ENCODE measurements around the gene FARSA. TPM values are rescaled to one million over a fixed set of nuclear protein-coding genes. Genes with fewer than 3 reads are reported as not detected.
A peak's percentile ranks its signal among the peaks of the same experiment; 100 is the strongest.

The FARSA gene
- total and polyA plus RNA-seq, 2 of the 8 experiments (the other 6 are each of a cell fraction or from before 2014, with no cell fraction given): 61.0 to 103 TPM

DNA sequence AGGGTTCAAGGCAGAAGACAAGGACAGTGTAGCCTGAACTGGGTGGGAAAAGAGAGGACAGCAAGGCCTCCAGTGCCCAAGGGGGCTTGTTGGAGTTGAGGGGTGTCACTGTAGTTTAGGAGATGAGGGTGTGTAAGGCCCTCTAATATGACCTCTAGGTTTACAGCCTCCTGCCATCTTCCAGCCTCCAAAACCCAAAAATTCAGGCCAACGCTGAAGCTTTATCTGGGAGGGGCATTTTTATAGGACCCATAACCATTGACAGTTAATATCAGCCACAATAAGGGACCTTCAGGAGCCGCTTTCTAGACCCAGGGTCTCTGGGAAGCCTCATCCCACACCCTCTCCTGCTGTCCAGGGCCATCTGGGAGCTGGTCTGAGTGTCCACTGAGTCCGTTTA lies 49.3 kb downstream of the FARSA start:
- FAIRE-seq (no peak), DNase-seq (ENCODE audit: low read depth in 1 of 2, low spot score in 2 of 2) (no peak)
- Histone ChIP-seq H3K9ac (replicated peaks in 1 of 4; ENCODE audit: extremely low read depth in 1 of 4, low read depth in 3 of 4, low read length in 3 of 4) (no peak overlapping the region), H3K9me3 (ENCODE audit: insufficient read depth in 2 of 2, low read depth in 1 of 2, low read length in 1 of 2) (no peaks in the 10 kb centered on the region; a peak in 2 of 4 replicates), H4K20me1 (replicated peaks in 1 of 2; ENCODE audit: control insufficient read depth in 1 of 2, insufficient read depth in 2 of 2, low read length in 2 of 2) (no peaks in the 10 kb centered on the region), H4K5ac (ENCODE audit: insufficient read length, low read depth, low read length) (peak overlapping the region; percentile 59), H3K14ac (ENCODE audit: insufficient read length) (no peak overlapping the region), H3K79me2 (ENCODE audit: control insufficient read depth in 1 of 2, insufficient read depth in 2 of 2, low read length in 2 of 2) (no peaks in the 10 kb centered on the region), H3K27ac (ENCODE audit: low read depth, low read length) (no peak overlapping the region), H4K8ac (ENCODE audit: extremely low read depth, insufficient read depth, low read length) (peak overlapping the region; percentile 90; the same call in 1 of the 2 replicates), H3K79me1 (ENCODE audit: low read depth, low read length) (no peaks in the 10 kb centered on the region), H2BK20ac (ENCODE audit: low read length) (peak overlapping the region; percentile 66; the same call in 1 of the 2 replicates), H3K36me3 (ENCODE audit: control insufficient read depth in 2 of 4, insufficient read depth in 4 of 4, low read length in 3 of 4) (no peaks in the 10 kb centered on the region), H3K4me2 (ENCODE audit: insufficient read depth in 1 of 2, low read depth in 2 of 2, low read length in 2 of 2) (peak overlapping the region; percentile 75 to 97; a peak in 3 of 4 replicates), H2AK5ac (ENCODE audit: low read depth, low read length) (peak overlapping the region; percentile 6; the same call in 1 of the 2 replicates), H3K56ac (replicated peaks; ENCODE audit: insufficient read length, low read depth, low read length) (no peak overlapping the region), H3K4ac (replicated peaks; ENCODE audit: insufficient read length, low read depth, low read length) (peak overlapping the region; percentile 99), H3K18ac (ENCODE audit: extremely low read depth, low read length) (peak overlapping the region; percentile 60; the same call in 1 of the 2 replicates), H2BK5ac (ENCODE audit: low read depth, low read length) (no peak overlapping the region), H2AFZ (ENCODE audit: low read length) (no peak overlapping the region), H3K23ac (ENCODE audit: insufficient read length) (no peak overlapping the region), H2BK12ac (ENCODE audit: low read depth, low read length) (peak overlapping the region; percentile 99), H3K23me2 (ENCODE audit: low read depth, low read length) (peaks cover 11% of the 10 kb centered on the region; the same call in 1 of the 2 replicates), H3K4me3 (ENCODE audit: extremely low read depth in 1 of 4, insufficient read depth in 2 of 4, low read depth in 3 of 4, low read length in 4 of 4) (peak overlapping the region in 1 of 4 experiments; percentile 75; a peak in 2 of 8 replicates), H4K91ac (replicated peaks; ENCODE audit: insufficient read length, low read length) (peak overlapping the region; percentile 94), H3K27me3 (replicated peaks in 1 of 4; ENCODE audit: control insufficient read depth in 3 of 4, extremely low read depth in 1 of 4, insufficient read depth in 3 of 4, low read length in 3 of 4) (peaks cover 0 to 9% (median 4%) of the 10 kb centered on the region in 4 experiments; a peak in 4 of 7 replicates), H3K4me1 (replicated peaks in 1 of 4; ENCODE audit: control insufficient read depth in 3 of 4, insufficient read depth in 4 of 4, low read length in 3 of 4) (peaks cover 0 to 7% (median 6%) of the 10 kb centered on the region in 4 experiments; a peak in 5 of 7 replicates), H2BK15ac (ENCODE audit: low read length) (peak overlapping the region; percentile 96), H2BK120ac (replicated peaks; ENCODE audit: low read depth, low read length) (peak overlapping the region; percentile 81)
- no peak for TF ChIP-seq E2F6 (IDR thresholded peaks at IDR 0.05)
- TF ChIP-seq KDM1A (IDR thresholded peaks at IDR 0.05; ENCODE audit: borderline replicate concordance, low read length): no peak
- no peak for TF ChIP-seq RAD21 (IDR thresholded peaks at IDR 0.05 in 1 of 2, conservative IDR thresholded peaks at IDR 0.05 in 1 of 2; ENCODE audit: low read depth in 2 of 2, low read length in 2 of 2)
- no peak for TF ChIP-seq SAP30 (IDR thresholded peaks at IDR 0.05; ENCODE audit: insufficient read depth, insufficient replicate concordance, low read length)
- no peak for TF ChIP-seq EGR1 (IDR thresholded peaks at IDR 0.05; ENCODE audit: borderline replicate concordance, low read depth, low read length)
- TF ChIP-seq CHD1 (IDR thresholded peaks at IDR 0.05; ENCODE audit: low read depth, low read length): no peak
- TF ChIP-seq TAF1 (IDR thresholded peaks at IDR 0.05; ENCODE audit: low read depth, low read length): no peak
- no peak for TF ChIP-seq RNF2 (IDR thresholded peaks at IDR 0.05; ENCODE audit: borderline replicate concordance, low read depth, low read length, missing control alignments, poor library complexity, severe bottlenecking)
- TF ChIP-seq YY1 (IDR thresholded peaks at IDR 0.05; ENCODE audit: low read depth, low read length): no peak
- WGBS, 2 experiments (ENCODE audit: extremely low coverage in 1 of 2, insufficient coverage in 1 of 2, insufficient read length in 1 of 2, insufficient replicate concordance in 2 of 2, low coverage in 1 of 2, low lambda C conversion rate in 2 of 2, missing lambda C conversion rate in 1 of 2): 80% methylated on average over 3 of the region's 3 CpGs; no CpG with 5 or more reads in 1 of the 2 experiments
- ChIA-PET POLR2A (ENCODE audit: partially characterized antibody) (interaction anchor here (1.1 to 12.3 kb wide), 15 partner anchors 8 to 70 kb away, joined by 3 to 110 read pairs (median 9); partner anchors contain the start of genes CALR, GADD45GIP1, GCDH and SYCE2), CTCF (ENCODE audit: partially characterized antibody) (interaction anchor here (0.9 to 2.3 kb wide), 10 partner anchors 10 to 187 kb away, joined by 3 to 19 read pairs (median 5); partner anchors contain the start of gene RNASEH2A)
